ENCODE measurements around the gene LAMA5.

Gene LAMA5

DNA sequence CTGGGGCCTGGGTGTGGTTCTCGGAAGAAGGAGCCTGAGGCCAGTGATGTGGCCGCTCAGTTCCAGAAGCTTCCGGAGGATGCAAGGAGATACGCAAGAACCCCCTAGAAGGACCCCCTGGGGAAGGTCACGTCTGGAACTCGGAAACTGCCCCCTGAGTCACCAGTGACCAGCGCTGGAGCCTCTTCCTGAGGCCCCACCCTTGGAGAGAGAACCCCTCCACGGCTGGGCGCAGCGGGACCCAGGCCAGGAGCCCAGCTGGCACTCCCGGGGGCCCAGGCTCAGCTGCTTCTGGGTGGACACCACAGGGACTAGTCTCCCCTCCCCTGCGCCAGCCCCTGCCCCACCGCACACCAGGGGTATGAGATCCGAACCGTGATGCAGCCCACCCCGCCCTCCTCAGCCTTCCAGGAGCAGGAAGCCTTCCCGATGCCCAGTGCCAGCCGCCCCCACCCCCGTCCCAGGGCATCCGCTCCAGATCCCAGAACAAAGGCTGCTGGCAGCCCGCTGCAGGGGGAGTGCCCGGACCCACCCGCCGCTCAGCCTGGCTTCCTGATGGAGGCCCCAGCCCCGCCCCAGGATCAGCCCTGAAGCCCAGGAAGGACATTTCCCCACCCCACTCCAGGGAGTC, 7.5 kb downstream of the LAMA5 start:
- TF ChIP-seq, protein P1, sequence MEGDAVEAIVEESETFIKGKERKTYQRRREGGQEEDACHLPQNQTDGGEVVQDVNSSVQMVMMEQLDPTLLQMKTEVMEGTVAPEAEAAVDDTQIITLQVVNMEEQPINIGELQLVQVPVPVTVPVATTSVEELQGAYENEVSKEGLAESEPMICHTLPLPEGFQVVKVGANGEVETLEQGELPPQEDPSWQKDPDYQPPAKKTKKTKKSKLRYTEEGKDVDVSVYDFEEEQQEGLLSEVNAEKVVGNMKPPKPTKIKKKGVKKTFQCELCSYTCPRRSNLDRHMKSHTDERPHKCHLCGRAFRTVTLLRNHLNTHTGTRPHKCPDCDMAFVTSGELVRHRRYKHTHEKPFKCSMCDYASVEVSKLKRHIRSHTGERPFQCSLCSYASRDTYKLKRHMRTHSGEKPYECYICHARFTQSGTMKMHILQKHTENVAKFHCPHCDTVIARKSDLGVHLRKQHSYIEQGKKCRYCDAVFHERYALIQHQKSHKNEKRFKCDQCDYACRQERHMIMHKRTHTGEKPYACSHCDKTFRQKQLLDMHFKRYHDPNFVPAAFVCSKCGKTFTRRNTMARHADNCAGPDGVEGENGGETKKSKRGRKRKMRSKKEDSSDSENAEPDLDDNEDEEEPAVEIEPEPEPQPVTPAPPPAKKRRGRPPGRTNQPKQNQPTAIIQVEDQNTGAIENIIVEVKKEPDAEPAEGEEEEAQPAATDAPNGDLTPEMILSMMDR (IDR thresholded peaks at IDR 0.05; ENCODE audit: low read depth, low read length, missing control alignments) = no peak
- H3K4me3 ChIP-seq (ENCODE audit: low read depth, low read length) = no peak overlapping the region
- no peak for DNase-seq (ENCODE audit: low read depth)

DNA sequence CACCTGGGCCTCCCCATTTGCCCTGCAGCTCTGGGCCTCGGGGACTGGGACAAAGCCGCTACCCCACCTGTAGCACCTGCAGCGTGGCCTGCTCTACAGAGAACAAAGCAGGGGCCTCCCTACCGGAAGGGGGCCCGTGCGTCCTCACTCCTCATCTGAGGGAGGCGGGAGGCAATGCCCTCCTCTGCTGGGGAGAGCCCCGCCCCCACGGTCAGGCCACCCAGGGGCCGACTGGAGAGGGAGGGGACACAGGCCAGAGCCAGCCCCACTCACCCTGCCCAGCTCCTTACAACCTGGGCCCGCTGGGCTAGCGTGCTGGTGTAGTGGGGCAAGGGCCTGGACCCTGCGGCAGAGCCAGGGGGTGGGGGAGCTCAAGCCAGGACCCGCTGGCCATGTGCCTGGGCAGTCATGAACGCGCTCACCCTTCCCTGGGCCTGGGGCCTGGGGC, 8.0 kb downstream of the LAMA5 start:
- DNase-seq (ENCODE audit: low read depth) = no peak
- H3K4me3 ChIP-seq (ENCODE audit: low read depth, low read length) = no peak overlapping the region
- TF ChIP-seq, protein P1 (IDR thresholded peaks at IDR 0.05; ENCODE audit: low read depth, low read length, missing control alignments) = no peak

DNA sequence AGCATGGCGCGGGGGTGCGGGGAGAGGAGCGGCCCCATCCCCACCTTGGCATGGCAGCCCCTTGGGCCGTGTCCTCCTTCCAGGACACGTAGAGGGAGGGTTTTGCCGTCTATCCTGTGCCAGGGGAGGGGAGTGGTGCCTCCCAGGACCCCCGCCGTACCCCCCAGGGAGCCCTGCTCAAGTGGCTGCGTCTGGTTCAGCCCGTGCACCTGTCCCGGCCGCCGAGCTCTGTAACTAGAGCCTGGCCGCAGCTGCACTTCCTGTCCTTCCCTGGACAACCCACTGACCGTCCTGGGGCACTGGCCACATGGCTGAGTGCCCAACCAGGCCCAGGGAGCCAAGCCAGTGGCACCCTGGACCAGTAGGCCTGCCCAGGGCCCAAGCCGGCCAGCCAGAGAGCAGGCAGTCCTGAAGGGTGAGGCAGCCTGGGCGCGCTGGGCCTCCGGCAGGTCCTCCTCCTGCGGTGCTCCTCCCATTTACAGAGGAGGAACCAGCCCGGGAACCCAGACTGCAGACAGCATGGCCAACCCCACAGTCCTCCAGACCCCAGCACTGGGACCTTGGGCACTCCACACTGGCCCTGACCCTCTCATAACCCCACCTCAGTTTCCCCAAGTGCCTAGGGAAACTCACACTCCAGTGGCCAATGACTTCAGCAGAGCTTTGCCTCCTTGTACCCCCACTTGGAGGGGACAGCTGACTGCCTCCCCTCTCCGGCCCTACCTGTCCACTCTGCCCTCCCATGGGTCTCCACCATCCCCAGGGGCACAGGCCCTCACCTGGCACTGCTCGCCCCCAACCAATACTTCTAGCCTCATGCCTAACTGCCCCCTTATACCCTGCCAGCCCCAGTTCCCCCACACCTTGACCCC, 8.7 kb downstream of the LAMA5 start:
- no peak overlapping the region for H3K4me3 ChIP-seq (ENCODE audit: low read depth, low read length)
- no peak for DNase-seq (ENCODE audit: low read depth)
- TF ChIP-seq, protein P1 (IDR thresholded peaks at IDR 0.05; ENCODE audit: low read depth, low read length, missing control alignments) = no peak

DNA sequence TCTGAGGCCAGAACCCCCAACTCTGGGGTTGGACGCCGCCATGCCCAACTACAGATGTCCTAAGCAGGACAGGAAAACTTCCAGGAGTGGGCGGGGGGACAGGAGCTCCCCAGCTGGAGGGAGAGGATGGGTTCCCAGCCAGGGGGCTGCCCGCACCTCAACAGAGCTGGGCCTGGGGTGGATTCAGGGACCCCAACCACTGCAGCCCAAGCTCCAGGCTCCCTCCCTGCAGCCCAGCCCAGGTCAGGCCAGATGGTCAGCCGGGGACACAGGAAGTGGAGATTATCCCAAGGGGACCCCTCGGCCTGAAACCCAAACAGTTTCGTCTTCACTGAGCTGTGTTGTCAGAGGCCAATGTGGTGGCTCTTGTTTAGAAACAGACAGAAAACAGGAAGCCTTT, 9.4 kb downstream of the LAMA5 start:
- no peak for DNase-seq (ENCODE audit: low read depth)
- no peak overlapping the region for H3K4me3 ChIP-seq (ENCODE audit: low read depth, low read length)
- TF ChIP-seq, protein P1 (IDR thresholded peaks at IDR 0.05; ENCODE audit: low read depth, low read length, missing control alignments) = no peak

DNA sequence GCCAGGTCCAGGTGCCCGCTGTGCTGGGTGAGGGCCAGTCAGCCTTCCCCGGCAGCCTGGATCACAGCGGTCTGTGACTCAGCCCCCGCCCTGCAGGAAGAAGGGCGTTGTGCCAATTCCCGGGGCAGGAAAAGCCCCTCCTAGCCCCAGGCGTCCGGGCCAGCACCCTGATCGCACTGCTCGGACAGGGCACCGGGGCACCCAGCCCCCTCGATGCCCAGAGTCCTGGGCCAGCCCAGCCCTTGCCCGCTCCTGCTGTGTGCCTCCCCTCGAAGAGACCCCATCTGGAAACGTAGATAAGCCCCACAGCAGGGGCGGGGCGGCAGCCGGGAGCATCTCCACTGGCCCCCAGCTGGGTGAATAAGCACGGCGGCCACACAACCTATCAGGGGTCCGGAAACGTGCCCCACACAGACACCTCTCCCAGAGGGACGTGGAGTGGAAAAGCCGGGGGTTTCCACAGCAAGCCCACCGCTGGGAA, 9.9 kb downstream of the LAMA5 start:
- no peak overlapping the region for H3K4me3 ChIP-seq (ENCODE audit: low read depth, low read length)
- DNase-seq (ENCODE audit: low read depth) = no peak
- TF ChIP-seq, protein P1 (IDR thresholded peaks at IDR 0.05; ENCODE audit: low read depth, low read length, missing control alignments) = no peak

DNA sequence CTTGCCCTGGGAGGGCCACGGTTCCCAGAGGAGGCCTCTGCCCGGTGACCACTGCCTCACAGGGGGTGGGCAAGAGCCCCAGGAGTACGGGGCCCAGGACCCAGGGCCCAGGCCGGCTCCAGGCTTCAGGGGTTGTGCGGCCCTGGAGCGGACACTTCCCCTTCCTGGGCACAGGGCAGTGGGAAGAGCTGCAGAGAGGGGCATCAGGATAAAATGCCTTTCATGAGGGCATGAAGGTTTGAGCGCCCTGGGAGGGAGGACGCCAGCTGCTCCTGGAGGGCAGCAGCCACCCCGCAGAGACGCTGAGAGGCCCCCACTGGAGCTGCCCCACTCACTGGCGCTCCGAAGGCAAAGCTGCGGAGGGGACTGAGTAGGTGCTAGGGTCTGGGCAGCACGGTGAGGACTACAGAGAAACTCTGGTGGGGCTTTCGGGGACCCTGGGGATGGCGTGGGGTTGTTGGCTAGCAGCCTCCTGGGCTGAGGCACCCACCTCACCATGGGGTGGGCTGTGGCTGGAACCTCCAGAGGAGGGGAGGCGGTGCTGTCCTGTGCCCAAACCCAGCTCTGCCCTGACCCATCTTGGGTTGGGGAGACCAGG, 10.4 kb downstream of the LAMA5 start:
- no peak for DNase-seq (ENCODE audit: low read depth)
- TF ChIP-seq, protein P1 (IDR thresholded peaks at IDR 0.05; ENCODE audit: low read depth, low read length, missing control alignments) = no peak
- H3K4me3 ChIP-seq (ENCODE audit: low read depth, low read length) = no peak overlapping the region

All from GM12864 (cell line).